ENCODE data around the gene TMSB4X. TPM values are rescaled to one million over a fixed set of nuclear protein-coding genes. Genes with fewer than 3 reads are reported as not detected.
A peak's percentile ranks its signal among the peaks of the same experiment; 100 is the strongest.

The TMSB4X gene
- total RNA-seq, 1 experiment from 2014 or later, result 2,928 TPM

DNA sequence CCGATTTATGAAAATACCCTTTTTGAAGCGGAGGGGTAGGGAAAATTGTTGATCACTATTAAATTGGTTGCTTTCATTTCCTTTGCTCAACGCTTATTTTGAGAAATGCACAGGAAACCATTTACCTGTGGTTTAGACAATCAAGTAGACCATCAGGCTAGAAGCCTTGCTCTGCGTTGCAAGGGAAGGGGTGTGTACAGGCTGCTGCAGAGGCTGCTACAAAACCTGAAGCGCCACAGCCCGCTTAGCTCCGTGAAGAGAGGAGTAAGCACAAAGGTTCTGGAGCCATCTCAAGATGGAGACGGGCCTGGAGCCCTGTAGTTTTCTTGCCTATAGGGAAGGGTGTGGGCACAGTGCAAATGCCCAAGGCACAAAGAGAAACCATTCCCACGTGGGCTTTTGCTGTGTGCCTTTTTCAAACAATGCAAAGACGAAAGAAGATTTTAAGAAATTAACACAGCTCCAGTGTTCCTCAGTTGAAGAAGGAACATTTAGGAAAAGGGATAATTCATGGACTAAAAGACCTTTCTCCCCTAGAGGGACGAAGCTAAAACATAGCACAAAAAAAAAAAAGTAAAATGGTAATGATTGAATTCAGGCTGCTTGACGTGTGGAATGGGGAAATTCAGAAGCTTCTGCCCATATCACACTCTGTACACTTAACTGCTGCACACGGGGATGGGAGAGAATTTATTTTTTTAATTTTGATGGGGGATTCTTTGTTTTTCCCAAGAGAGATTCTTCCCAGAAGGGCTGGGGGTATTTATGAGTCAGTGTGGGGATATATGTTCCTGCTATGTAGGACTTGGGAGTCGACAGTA is 3.5 kb downstream of the TMSB4X start:
- H3K36me3 ChIP-seq (ENCODE audit: control insufficient read depth, insufficient read depth, low read length), result no peaks in the 10 kb centered on the region; the same call in none of the 2 replicates
- H3K27ac ChIP-seq (ENCODE audit: low read length), result peak overlapping the region; percentile 96
- peak overlapping the region; percentile 68 to 80 for H3K4me3 ChIP-seq (ENCODE audit: low read depth in 2 of 2, low read length in 2 of 2)
- no peaks in the 10 kb centered on the region for H3K9me3 ChIP-seq (ENCODE audit: control insufficient read depth, insufficient read depth, low read depth, low read length)
- ATAC-seq, result peak; percentile 62
- POLR2A ChIA-PET, result no interaction called here
- CTCF ChIA-PET, result interaction anchor here (0.7 to 1.2 kb wide), 2 partner anchors 27 to 32 kb away, joined by 3 to 4 read pairs; no protein-coding TSS in a partner anchor
- TF ChIP-seq REST (IDR thresholded peaks at IDR 0.05; ENCODE audit: insufficient read depth in 1 of 2, low read depth in 2 of 2, low read length in 1 of 2) (no peak), POLR2AphosphoS5 (IDR thresholded peaks at IDR 0.05; ENCODE audit: low read depth, low read length) (peak; percentile 26), CTCF (IDR thresholded peaks at IDR 0.05) (no peak), TCF7L2 (IDR thresholded peaks at IDR 0.05; ENCODE audit: low read depth, low read length) (no peak), SIN3A (IDR thresholded peaks at IDR 0.05; ENCODE audit: borderline replicate concordance, insufficient read depth, low read depth, low read length) (no peak)
- in situ Hi-C loops (cut with HindIII; ENCODE audit: low pct_unique_long_range_greater_than_20kb, low sequenced_read_pairs), result no loop called here
- H3K4me1 ChIP-seq (ENCODE audit: control insufficient read depth, insufficient read depth, low read length), result peaks cover 12% of the 10 kb centered on the region; the same call in 1 of the 2 replicates
- DNase-seq (ENCODE audit: low read depth, low spot score), result no peak
- H3K27me3 ChIP-seq (ENCODE audit: control insufficient read depth, insufficient read depth, low read length), result no peaks in the 10 kb centered on the region
- BruUV-seq (replicated peaks), result no TSS peak
- intact Hi-C loops (cut with micrococcal nuclease; ENCODE audit: unreplicated experiment), result loop anchor here (2.0 to 10.0 kb wide), 3 partner anchors 96 to 506 kb away; no protein-coding TSS in a partner anchor

- Histone ChIP-seq H3K36me3 (ENCODE audit: control insufficient read depth, insufficient read depth, low read length) (no peaks in the 10 kb centered on the region; the same call in none of the 2 replicates), H3K27ac (ENCODE audit: low read length) (peak overlapping the region; percentile 96), H3K4me1 (ENCODE audit: control insufficient read depth, insufficient read depth, low read length) (peaks cover 7% of the 10 kb centered on the region; the same call in 1 of the 2 replicates), H3K27me3 (ENCODE audit: control insufficient read depth, insufficient read depth, low read length) (no peaks in the 10 kb centered on the region), H3K4me3 (ENCODE audit: low read depth in 2 of 2, low read length in 2 of 2) (no peak overlapping the region), H3K9me3 (ENCODE audit: control insufficient read depth, insufficient read depth, low read depth, low read length) (no peaks in the 10 kb centered on the region)
- no TSS peak for BruUV-seq (replicated peaks)
- in situ Hi-C loops (cut with HindIII; ENCODE audit: low pct_unique_long_range_greater_than_20kb, low sequenced_read_pairs) (no loop called here), intact Hi-C loops (cut with micrococcal nuclease; ENCODE audit: unreplicated experiment) (loop anchor here (2.0 to 10.0 kb wide), 3 partner anchors 96 to 506 kb away; no protein-coding TSS in a partner anchor)
- POLR2A ChIA-PET, result no interaction called here
- TF ChIP-seq SIN3A (IDR thresholded peaks at IDR 0.05; ENCODE audit: borderline replicate concordance, insufficient read depth, low read depth, low read length) (no peak), TCF7L2 (IDR thresholded peaks at IDR 0.05; ENCODE audit: low read depth, low read length) (no peak), POLR2AphosphoS5 (IDR thresholded peaks at IDR 0.05; ENCODE audit: low read depth, low read length) (no peak), CTCF (IDR thresholded peaks at IDR 0.05) (no peak), REST (IDR thresholded peaks at IDR 0.05; ENCODE audit: insufficient read depth in 1 of 2, low read depth in 2 of 2, low read length in 1 of 2) (no peak)
- no peak for DNase-seq (ENCODE audit: low read depth, low spot score)
- no peak; the same call in 1 of the 2 replicates for ATAC-seq
- CTCF ChIA-PET, result interaction anchor here (1.2 kb wide), 1 partner anchor 32 kb away, joined by 3 read pairs; no protein-coding TSS in a partner anchor
These were observed 4.2 kb downstream of the TMSB4X start for GRCh38 chrX:12979026-12979607.

All from Panc1 (cell line).